GM10266 (cell line): ENCODE data around the gene CILP2.

Experiments used
- DNase-seq: peaks from one replicate; pipeline ENCODE4 v3.0.0; 2012; ENCODE audit errors: extremely low spot score
- CTCF ChIP-seq: IDR thresholded peaks from 2 replicates; pipeline ENCODE4 v1.5.1; 2012; ENCODE audit warnings: mild to moderate bottlenecking, low read depth; ENCODE audit not compliant: control insufficient read depth, insufficient read depth; ENCODE audit errors: missing control alignments

The CILP2 gene

DNA sequence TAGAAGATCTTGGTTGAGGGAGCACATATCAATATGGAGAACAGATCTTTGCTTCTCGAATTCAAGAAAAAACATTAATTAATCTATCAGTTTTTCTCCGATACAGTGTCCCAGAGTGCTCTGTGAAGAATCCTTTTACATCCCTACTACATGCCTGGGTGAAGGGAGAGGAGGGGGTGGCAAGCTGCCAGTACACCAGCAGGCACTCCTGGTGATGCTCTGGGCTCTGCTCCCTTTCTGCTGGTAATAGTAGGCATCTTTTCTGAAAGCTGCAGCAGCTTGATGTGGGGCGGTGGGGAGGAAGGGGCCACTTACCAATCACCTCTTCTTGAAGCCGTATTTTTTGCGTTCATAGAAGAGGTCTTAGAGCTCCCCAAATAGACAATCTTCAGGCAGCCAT is 49.7 kb downstream of the CILP2 start:
- no peak for DNase-seq
- no peak for TF ChIP-seq CTCF

GRCh38 chr19:19588546-19588945 is 50.5 kb downstream of the CILP2 start:
- TF ChIP-seq CTCF: no peak
- no peak for DNase-seq

GRCh38 chr19:19591133-19591825 is 53.2 kb downstream of the CILP2 start:
- TF ChIP-seq CTCF: no peak
- DNase-seq: peak; percentile 72

- TF ChIP-seq CTCF: no peak
Observed at GRCh38 chr19:19592690-19593089, 54.6 kb downstream of the CILP2 start.

DNA sequence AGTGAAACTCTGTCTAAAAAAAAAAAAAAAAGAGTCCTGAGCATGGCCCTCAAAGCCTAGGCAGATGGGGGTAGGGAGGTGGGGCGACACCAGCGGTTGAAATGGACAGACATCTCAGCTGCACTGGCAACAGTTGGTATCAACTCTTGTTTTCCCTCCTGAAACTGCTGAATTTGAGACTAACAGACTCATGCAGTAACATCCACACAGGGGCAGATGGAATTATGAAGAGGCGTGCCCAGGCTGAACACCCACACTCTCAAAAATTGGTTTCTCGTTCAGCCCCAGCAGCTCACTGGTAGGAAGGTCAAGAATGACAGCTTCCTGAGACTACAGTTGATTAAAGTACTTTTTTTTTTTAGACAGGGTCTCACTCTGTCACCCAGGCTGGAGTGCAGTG is 56.3 kb downstream of the CILP2 start:
- DNase-seq: no peak
- no peak for TF ChIP-seq CTCF

More at GRCh38 chr19:19592690-19593089, 54.6 kb downstream of the CILP2 start:
- no peak for DNase-seq

GRCh38 chr19:19595171-19595701 is 57.2 kb downstream of the CILP2 start:
- TF ChIP-seq CTCF: no peak
- no peak for DNase-seq
